ENCODE measurements around the gene BCL2L1. TPM values are rescaled to one million over a fixed set of nuclear protein-coding genes. Genes with fewer than 3 reads are reported as not detected.

Gene BCL2L1
- total and polyA plus RNA-seq, 10 of the 15 experiments (the other 5 are each of a cell fraction or from before 2014, with no cell fraction given), result 0.63 to 67.7 (median 43.6) TPM

DNA sequence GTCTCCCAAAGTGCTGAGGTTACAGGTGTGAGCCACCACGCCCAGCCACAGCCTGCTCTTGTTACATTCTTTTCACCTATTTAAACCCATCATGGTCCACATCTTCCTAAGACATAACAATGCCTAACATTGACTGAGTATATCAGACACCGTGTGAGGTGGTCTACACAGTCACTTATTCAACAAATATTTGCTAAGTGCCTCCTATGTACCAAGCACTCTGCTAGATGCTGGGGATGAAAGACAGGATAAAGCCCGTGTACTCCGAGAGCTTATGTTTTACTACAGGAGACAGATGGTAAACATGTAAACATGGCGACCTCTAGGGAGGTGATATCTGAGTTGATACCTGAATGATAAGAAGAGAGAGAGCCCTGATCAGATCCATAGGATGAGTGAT, 12.7 kb downstream of the BCL2L1 start:
- no TSS peak for BruUV-seq (replicated peaks)
- H3K36me3 ChIP-seq (ENCODE audit: control insufficient read depth in 2 of 2, insufficient read depth in 2 of 2, low read length in 1 of 2), result peaks cover 7 to 16% of the 10 kb centered on the region in 2 experiments
- no peaks in the 10 kb centered on the region; the same call in 2 of the 3 replicates for H3K9me3 ChIP-seq (replicated peaks; ENCODE audit: control insufficient read depth, insufficient read depth, low read length)
- H2AFZ ChIP-seq (ENCODE audit: control insufficient read depth, low read depth, low read length), result no peak overlapping the region
- ATAC-seq (no peak), DNase-seq (ENCODE audit: low read depth, low spot score) (no peak), FAIRE-seq (no peak)
- intact Hi-C loops (cut with micrococcal nuclease; ENCODE audit: unreplicated experiment) (no loop called here), in situ Hi-C loops (cut with MboI) (no loop called here)
- WGBS (ENCODE audit: insufficient coverage, insufficient replicate concordance, low lambda C conversion rate, missing lambda C conversion rate), result 78% methylated on average over 5 of the region's 5 CpGs
- H3K27me3 ChIP-seq (replicated peaks in 1 of 2; ENCODE audit: control insufficient read depth in 2 of 2, insufficient read depth in 2 of 2, low read length in 1 of 2), result no peaks in the 10 kb centered on the region
- H4K20me1 ChIP-seq (ENCODE audit: control insufficient read depth, insufficient read depth), result no peaks in the 10 kb centered on the region
- no peak for TF ChIP-seq CHD2 (IDR thresholded peaks at IDR 0.05; ENCODE audit: borderline replicate concordance, low read depth, low read length)
- no peak for TF ChIP-seq EED (IDR thresholded peaks at IDR 0.05; ENCODE audit: low read depth)
- no peak for TF ChIP-seq FOXM1 (IDR thresholded peaks at IDR 0.05; ENCODE audit: low read depth, low read length)
- peaks cover 61% of the 10 kb centered on the region for H3K79me2 ChIP-seq (ENCODE audit: control insufficient read depth, insufficient read depth, low read length)
- POLR2A ChIA-PET, result no interaction called here
- CTCF ChIA-PET, result interaction anchor here (1.1 to 25.1 kb wide), 2 partner anchors 11 to 48 kb away, joined by 5 to 254 read pairs; partner anchors contain the start of gene BCL2L1
- H3K9ac ChIP-seq (ENCODE audit: control insufficient read depth, insufficient read depth, low read length), result no peak overlapping the region
- RAD21 ChIA-PET (ENCODE audit: unreplicated experiment), result no interaction called here
- H3K4me3 ChIP-seq, result no peak overlapping the region
- peaks cover 40% of the 10 kb centered on the region for H3K4me1 ChIP-seq (ENCODE audit: control insufficient read depth, insufficient read depth, low read length)
- no peak overlapping the region for H3K4me2 ChIP-seq (ENCODE audit: control insufficient read depth, insufficient read depth)
- no peak overlapping the region for H3K27ac ChIP-seq (ENCODE audit: control insufficient read depth, insufficient read depth)
- SMC1A ChIA-PET (ENCODE audit: uncharacterized antibody, unreplicated experiment), result no interaction called here

DNA sequence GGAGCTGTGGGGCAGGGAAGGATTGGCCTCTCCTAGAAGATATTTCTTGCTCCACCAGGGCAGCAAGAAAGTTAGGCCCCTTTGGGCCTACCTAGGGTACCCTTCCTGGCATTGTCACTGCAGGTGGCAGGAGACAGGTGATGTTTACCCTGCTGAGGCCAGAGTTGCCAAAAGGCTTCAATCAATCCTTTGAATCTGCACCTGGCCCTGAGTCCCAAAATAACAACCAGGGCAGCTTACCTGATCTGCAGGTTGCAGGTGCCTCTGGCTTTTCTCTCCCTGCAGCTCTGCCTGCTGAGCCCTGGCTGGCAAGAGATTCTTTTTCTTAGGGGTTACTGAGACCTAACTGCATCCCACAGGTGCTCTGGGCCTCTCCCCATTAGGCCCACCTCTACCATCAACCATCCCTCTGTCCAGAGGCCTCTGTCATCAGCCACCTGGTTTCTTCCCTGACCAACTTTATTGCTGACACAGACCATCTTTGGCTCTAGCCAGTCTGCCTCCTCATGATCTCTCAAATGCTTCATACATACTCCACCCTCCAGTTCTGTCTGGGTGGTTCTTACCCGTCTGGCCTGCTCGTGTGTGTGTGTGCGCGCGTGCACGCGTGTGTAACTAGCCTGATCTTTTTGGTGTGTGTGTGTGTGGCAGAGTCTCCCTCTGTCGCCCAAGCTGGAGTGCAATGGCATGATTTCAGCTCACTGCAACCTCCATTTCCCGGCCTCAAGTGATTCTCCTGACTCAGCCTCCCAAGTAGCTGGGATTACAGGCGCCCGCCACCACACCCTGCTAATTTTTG, 13.7 kb downstream of the BCL2L1 start:
- Histone ChIP-seq H3K79me2 (ENCODE audit: control insufficient read depth, insufficient read depth, low read length) (peaks cover 59% of the 10 kb centered on the region), H3K9me3 (replicated peaks; ENCODE audit: control insufficient read depth, insufficient read depth, low read length) (no peaks in the 10 kb centered on the region; the same call in 2 of the 3 replicates), H3K27me3 (replicated peaks in 1 of 2; ENCODE audit: control insufficient read depth in 2 of 2, insufficient read depth in 2 of 2, low read length in 1 of 2) (no peaks in the 10 kb centered on the region), H4K20me1 (ENCODE audit: control insufficient read depth, insufficient read depth) (no peaks in the 10 kb centered on the region), H3K36me3 (ENCODE audit: control insufficient read depth in 2 of 2, insufficient read depth in 2 of 2, low read length in 1 of 2) (peaks cover 9 to 10% of the 10 kb centered on the region in 2 experiments), H3K4me1 (ENCODE audit: control insufficient read depth, insufficient read depth, low read length) (peaks cover 40% of the 10 kb centered on the region), H3K4me3 (no peak overlapping the region), H2AFZ (ENCODE audit: control insufficient read depth, low read depth, low read length) (no peak overlapping the region), H3K9ac (ENCODE audit: control insufficient read depth, insufficient read depth, low read length) (no peak overlapping the region), H3K27ac (ENCODE audit: control insufficient read depth, insufficient read depth) (no peak overlapping the region), H3K4me2 (ENCODE audit: control insufficient read depth, insufficient read depth) (no peak overlapping the region)
- BruUV-seq (replicated peaks), result no TSS peak
- no peak for DNase-seq (ENCODE audit: low read depth, low spot score)
- ChIA-PET CTCF (interaction anchor here (0.7 to 25.1 kb wide), 5 partner anchors 9 to 47 kb away, joined by 3 to 254 read pairs (median 5); partner anchors contain the start of gene BCL2L1), POLR2A (interaction anchor here (1.0 to 1.7 kb wide), 3 partner anchors 9 to 23 kb away, joined by 4 to 7 read pairs (median 4); no protein-coding TSS in a partner anchor), RAD21 (ENCODE audit: unreplicated experiment) (interaction anchor here (1.5 to 4.5 kb wide), 3 partner anchors 8 to 24 kb away, joined by 6 to 28 read pairs (median 7); no protein-coding TSS in a partner anchor), SMC1A (ENCODE audit: uncharacterized antibody, unreplicated experiment) (interaction anchor here (1.1 to 1.6 kb wide), 4 partner anchors 10 to 47 kb away, joined by 3 to 7 read pairs (median 4); no protein-coding TSS in a partner anchor)
- no peak for FAIRE-seq
- in situ Hi-C loops (cut with MboI) (no loop called here), intact Hi-C loops (cut with micrococcal nuclease; ENCODE audit: unreplicated experiment) (no loop called here)
- ATAC-seq, result no peak
- WGBS (ENCODE audit: insufficient coverage, insufficient replicate concordance, low lambda C conversion rate, missing lambda C conversion rate), result 94% methylated on average over 11 of the region's 11 CpGs
- TF ChIP-seq MYB (IDR thresholded peaks at IDR 0.05; ENCODE audit: borderline replicate concordance, low read depth, low read length) (no peak), FOXK2 (IDR thresholded peaks at IDR 0.05) (no peak), NFYB (IDR thresholded peaks at IDR 0.05; ENCODE audit: insufficient read depth, low read depth, low read length) (no peak), MEF2A (IDR thresholded peaks at IDR 0.05; ENCODE audit: insufficient read depth, low read depth, low read length) (no peak), TCF12 (IDR thresholded peaks at IDR 0.05; ENCODE audit: low read depth, low read length) (no peak), SUPT20H (IDR thresholded peaks at IDR 0.05; ENCODE audit: borderline replicate concordance, control insufficient read depth, low read depth, low read length) (no peak), CBFB (IDR thresholded peaks at IDR 0.05; ENCODE audit: low read depth) (no peak)
- TF ChIP-seq, protein P1, sequence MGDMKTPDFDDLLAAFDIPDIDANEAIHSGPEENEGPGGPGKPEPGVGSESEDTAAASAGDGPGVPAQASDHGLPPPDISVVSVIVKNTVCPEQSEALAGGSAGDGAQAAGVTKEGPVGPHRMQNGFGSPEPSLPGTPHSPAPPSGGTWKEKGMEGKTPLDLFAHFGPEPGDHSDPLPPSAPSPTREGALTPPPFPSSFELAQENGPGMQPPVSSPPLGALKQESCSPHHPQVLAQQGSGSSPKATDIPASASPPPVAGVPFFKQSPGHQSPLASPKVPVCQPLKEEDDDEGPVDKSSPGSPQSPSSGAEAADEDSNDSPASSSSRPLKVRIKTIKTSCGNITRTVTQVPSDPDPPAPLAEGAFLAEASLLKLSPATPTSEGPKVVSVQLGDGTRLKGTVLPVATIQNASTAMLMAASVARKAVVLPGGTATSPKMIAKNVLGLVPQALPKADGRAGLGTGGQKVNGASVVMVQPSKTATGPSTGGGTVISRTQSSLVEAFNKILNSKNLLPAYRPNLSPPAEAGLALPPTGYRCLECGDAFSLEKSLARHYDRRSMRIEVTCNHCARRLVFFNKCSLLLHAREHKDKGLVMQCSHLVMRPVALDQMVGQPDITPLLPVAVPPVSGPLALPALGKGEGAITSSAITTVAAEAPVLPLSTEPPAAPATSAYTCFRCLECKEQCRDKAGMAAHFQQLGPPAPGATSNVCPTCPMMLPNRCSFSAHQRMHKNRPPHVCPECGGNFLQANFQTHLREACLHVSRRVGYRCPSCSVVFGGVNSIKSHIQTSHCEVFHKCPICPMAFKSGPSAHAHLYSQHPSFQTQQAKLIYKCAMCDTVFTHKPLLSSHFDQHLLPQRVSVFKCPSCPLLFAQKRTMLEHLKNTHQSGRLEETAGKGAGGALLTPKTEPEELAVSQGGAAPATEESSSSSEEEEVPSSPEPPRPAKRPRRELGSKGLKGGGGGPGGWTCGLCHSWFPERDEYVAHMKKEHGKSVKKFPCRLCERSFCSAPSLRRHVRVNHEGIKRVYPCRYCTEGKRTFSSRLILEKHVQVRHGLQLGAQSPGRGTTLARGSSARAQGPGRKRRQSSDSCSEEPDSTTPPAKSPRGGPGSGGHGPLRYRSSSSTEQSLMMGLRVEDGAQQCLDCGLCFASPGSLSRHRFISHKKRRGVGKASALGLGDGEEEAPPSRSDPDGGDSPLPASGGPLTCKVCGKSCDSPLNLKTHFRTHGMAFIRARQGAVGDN (IDR thresholded peaks at IDR 0.05), result no peak
- TF ChIP-seq, protein P2, sequence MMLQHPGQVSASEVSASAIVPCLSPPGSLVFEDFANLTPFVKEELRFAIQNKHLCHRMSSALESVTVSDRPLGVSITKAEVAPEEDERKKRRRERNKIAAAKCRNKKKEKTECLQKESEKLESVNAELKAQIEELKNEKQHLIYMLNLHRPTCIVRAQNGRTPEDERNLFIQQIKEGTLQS (IDR thresholded peaks at IDR 0.05; ENCODE audit: borderline replicate concordance, extremely low read depth, low read depth, low read length), result no peak
